GM23338 (cell line): ENCODE measurements around the gene CNTN1. TPM values are rescaled to one million over a fixed set of nuclear protein-coding genes. Genes with fewer than 3 reads are reported as not detected.

ENCODE experiments used
- ATAC-seq: fragments of 200-7000 bp; cut with Tn5 transposase; 3 replicates; pipeline ENCODE4 v1.9.1; 2020
- DNase-seq: peaks from one replicate; pipeline ENCODE4 v3.0.0-alpha.2; 2015; ENCODE audit warnings: low spot score
- H2AFZ ChIP-seq: fragments of 200-600 bp; sonication (generic); 2 replicates; pipeline ENCODE4 v1.8.0; 2016; ENCODE audit warnings: antibody characterized with exemption, mild to moderate bottlenecking, moderate library complexity
- H3F3A ChIP-seq: fragments of 200-600 bp; sonication (generic); replicated peaks from 2 replicates; pipeline ENCODE4 v1.8.0; 2017; ENCODE audit warnings: antibody characterized with exemption, mixed run types, low read depth
- H3K27ac ChIP-seq: fragments of 200-600 bp; sonication (generic); 2 replicates; pipeline ENCODE4 v1.6.1; 2016; ENCODE audit warnings: low read depth
- H3K27me3 ChIP-seq: fragments of 200-600 bp; sonication (generic); 2 replicates; pipeline ENCODE4 v1.8.0; 2016; ENCODE audit warnings: mild to moderate bottlenecking, mixed run types, moderate library complexity; ENCODE audit not compliant: insufficient read depth
- H3K36me3 ChIP-seq: fragments of 200-600 bp; sonication (generic); 2 replicates; pipeline ENCODE4 v1.8.0; 2016; ENCODE audit warnings: mild to moderate bottlenecking; ENCODE audit not compliant: insufficient read depth
- H3K4me1 ChIP-seq: fragments of 200-600 bp; sonication (generic); 2 replicates; pipeline ENCODE4 v1.8.0; 2016; ENCODE audit warnings: mild to moderate bottlenecking, moderate library complexity; ENCODE audit not compliant: insufficient read depth
- H3K4me2 ChIP-seq: fragments of 200-600 bp; sonication (generic); 2 replicates; pipeline ENCODE4 v1.7.1; 2017; ENCODE audit warnings: mixed run types
- H3K4me3 ChIP-seq: fragments of 200-600 bp; sonication (generic); 2 replicates; pipeline ENCODE4 v1.6.1; 2016; ENCODE audit warnings: mixed run types
- H3K79me2 ChIP-seq: fragments of 200-600 bp; sonication (generic); replicated peaks from 2 replicates; pipeline ENCODE4 v1.8.0; 2017; ENCODE audit warnings: mild to moderate bottlenecking; ENCODE audit not compliant: insufficient read depth
- H3K9me2 ChIP-seq: fragments of 200-600 bp; sonication (generic); 2 replicates; pipeline ENCODE4 v1.8.0; 2017; ENCODE audit not compliant: insufficient read depth
- H4K20me1 ChIP-seq: fragments of 200-600 bp; sonication (generic); replicated peaks from 2 replicates; pipeline ENCODE4 v1.8.0; 2017; ENCODE audit warnings: mild to moderate bottlenecking; ENCODE audit not compliant: insufficient read depth
- H3K27ac Mint-ChIP-seq: 2 replicates; pipeline ENCODE4 v1.8.0; 2020; ENCODE audit warnings: inconsistent platforms, mild to moderate bottlenecking, moderate library complexity, mixed read lengths
- H3K27me3 Mint-ChIP-seq: 3 replicates; pipeline ENCODE4 v1.8.0; 2022; ENCODE audit warnings: low read depth, mild to moderate bottlenecking, moderate library complexity, mixed read lengths, inconsistent platforms; ENCODE audit not compliant: insufficient read depth, poor library complexity
- H3K36me3 Mint-ChIP-seq: 3 replicates; pipeline ENCODE4 v1.8.0; 2021; ENCODE audit warnings: low read depth, mild to moderate bottlenecking, inconsistent platforms, moderate library complexity, mixed read lengths
- H3K4me1 Mint-ChIP-seq: 3 replicates; pipeline ENCODE4 v1.8.0; 2020; ENCODE audit warnings: mild to moderate bottlenecking, inconsistent platforms, mixed read lengths
- H3K4me3 Mint-ChIP-seq: 3 replicates; pipeline ENCODE4 v1.8.0; 2021; ENCODE audit warnings: moderate library complexity, mild to moderate bottlenecking, inconsistent platforms, mixed read lengths
- H3K9me3 Mint-ChIP-seq: 3 replicates; pipeline ENCODE4 v1.8.0; 2020; ENCODE audit warnings: moderate library complexity, mild to moderate bottlenecking, inconsistent platforms, mixed read lengths
- CREB1 ChIP-seq: fragments of 250-450 bp; sonication (Bioruptor Pico); IDR thresholded peaks from 2 replicates; pipeline ENCODE4 v1.5.0; 2020; ENCODE audit warnings: low read depth, mild to moderate bottlenecking, moderate library complexity
- CTCF ChIP-seq, 2 experiments: fragments of 200-600 bp in 1 of 2; sonication (generic) in 1 of 2; conservative IDR thresholded peaks; 2 replicates each; pipeline versions ENCODE4 v1.5.1 to v1.6.1; 2016 to 2017; ENCODE audit warnings: antibody characterized with exemption in 2 of 2, low read depth in 2 of 2, mild to moderate bottlenecking in 2 of 2, moderate library complexity in 1 of 2
- ETS1 ChIP-seq: IDR thresholded peaks from 2 replicates; pipeline ENCODE4 v1.6.1; 2016; ENCODE audit warnings: antibody characterized with exemption
- EZH2 ChIP-seq: fragments of 200-600 bp; sonication (generic); IDR thresholded peaks from one replicate; pipeline ENCODE4 v1.8.0; 2017; ENCODE audit warnings: antibody characterized with exemption, mild to moderate bottlenecking, low read depth; ENCODE audit not compliant: unreplicated experiment
- EZH2phosphoT487 ChIP-seq: fragments of 200-600 bp; sonication (generic); IDR thresholded peaks from one replicate; pipeline ENCODE4 v1.8.1; 2018; ENCODE audit warnings: antibody characterized with exemption; ENCODE audit not compliant: unreplicated experiment
- JUNB ChIP-seq: IDR thresholded peaks from one replicate; pipeline ENCODE4 v1.6.1; 2016; ENCODE audit warnings: antibody characterized with exemption; ENCODE audit not compliant: unreplicated experiment
- REST ChIP-seq: IDR thresholded peaks from one replicate; pipeline ENCODE4 v1.6.1; 2018; ENCODE audit warnings: antibody characterized with exemption; ENCODE audit not compliant: unreplicated experiment
- ZNF114 ChIP-seq: fragments of 250-450 bp; sonication (Bioruptor Pico); IDR thresholded peaks from 2 replicates; pipeline ENCODE4 v1.5.0; 2020; ENCODE audit warnings: mild to moderate bottlenecking, moderate library complexity
- ZNF462 ChIP-seq: fragments of 250-450 bp; sonication (Bioruptor Pico); IDR thresholded peaks from 2 replicates; pipeline ENCODE4 v1.5.0; 2020; ENCODE audit warnings: mild to moderate bottlenecking, moderate library complexity
- polyA plus RNA-seq: library from polyadenylated mRNA; unstranded; fragments of >200 nt; fragmentation: Nextera tagmentation; extraction: Ambion mirVana; gene quantifications from 2 replicates; pipeline ENCODE4 v1.2.1, GENCODE V29; 2016
- total RNA-seq: library from RNA; depleted of rRNA; stranded (reverse); fragments of >200 nt; shearing (Covaris generic); gene quantifications from 2 replicates; pipeline ENCODE4 v1.2.3, GENCODE V29; 2014

CNTN1 gene
- total and polyA plus RNA-seq, 2 experiments from 2014 or later, result 5.0 to 27.0 TPM

DNA sequence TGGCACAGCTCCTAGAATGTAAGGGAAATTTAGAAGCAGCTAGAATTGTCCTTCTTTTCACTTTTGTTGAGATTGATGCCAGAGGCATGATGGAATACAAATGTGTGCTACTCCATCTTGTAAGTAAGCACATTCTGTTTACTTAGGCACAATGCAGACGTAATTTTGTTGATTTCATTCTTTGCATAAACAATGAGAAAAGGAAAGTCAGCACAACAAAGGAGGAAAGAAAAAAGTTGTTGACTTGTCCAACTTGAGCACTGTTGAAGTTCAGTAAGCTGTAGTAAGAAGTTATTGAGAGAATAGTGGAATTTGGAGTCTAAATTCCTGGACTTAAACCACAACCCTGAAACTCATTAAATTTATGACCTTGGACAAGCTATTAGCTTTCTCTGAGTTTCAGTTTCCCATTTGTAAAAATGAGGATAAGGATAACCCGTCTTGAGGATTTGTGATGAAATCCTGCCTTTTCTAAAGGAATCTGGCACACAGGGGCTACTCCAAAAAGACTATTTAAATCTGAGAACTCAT, 19.4 kb upstream of the CNTN1 start:
- no peaks in the 10 kb centered on the region for H3K79me2 ChIP-seq
- Mint-ChIP-seq H3K9me3 (peaks cover 3% of the 10 kb centered on the region; the same call in 2 of the 3 replicates), H3K36me3 (no peaks in the 10 kb centered on the region), H3K27me3 (no peaks in the 10 kb centered on the region), H3K4me3 (no peak overlapping the region), H3K4me1 (peaks cover 3% of the 10 kb centered on the region; the same call in 2 of the 3 replicates), H3K27ac (no peak overlapping the region)
- no peaks in the 10 kb centered on the region for H3F3A ChIP-seq
- no peak overlapping the region for H3K27ac ChIP-seq
- no peaks in the 10 kb centered on the region for H3K36me3 ChIP-seq
- no peak overlapping the region for H3K4me3 ChIP-seq
- H3K9me2 ChIP-seq, result no peaks in the 10 kb centered on the region
- H3K4me2 ChIP-seq, result no peak overlapping the region
- peaks cover 3% of the 10 kb centered on the region; the same call in 1 of the 2 replicates for H3K4me1 ChIP-seq
- H2AFZ ChIP-seq, result peak overlapping the region; percentile 30; the same call in 1 of the 2 replicates
- no peaks in the 10 kb centered on the region for H4K20me1 ChIP-seq
- no peaks in the 10 kb centered on the region for H3K27me3 ChIP-seq
- DNase-seq (no peak), ATAC-seq (no peak)
- no peak for TF ChIP-seq EZH2
- TF ChIP-seq ZNF114 (CRISPR knock-in tag), result no peak
- TF ChIP-seq ZNF462, result no peak
- TF ChIP-seq JUNB, result no peak
- no peak for TF ChIP-seq ETS1
- no peak for TF ChIP-seq CTCF (conservative IDR thresholded peaks at IDR 0.05; ENCODE audit: low read depth in 2 of 2)
- no peak for TF ChIP-seq REST
- no peak for TF ChIP-seq CREB1 (CRISPR knock-in tag)
- no peak for TF ChIP-seq EZH2phosphoT487
